PFSK-1 (cell line): Measurements from ENCODE around the gene ATAD3C.

Experiments
- POLR2AphosphoS5 ChIP-seq: IDR thresholded peaks from 2 replicates; pipeline ENCODE4 v1.6.1; 2012; ENCODE audit warnings: low read depth, mild to moderate bottlenecking, control low read depth, low read length, moderate library complexity
- TAF1 ChIP-seq: IDR thresholded peaks from 2 replicates; pipeline ENCODE4 v1.6.1; 2012; ENCODE audit warnings: low read length, control low read depth, borderline replicate concordance; ENCODE audit not compliant: insufficient read depth

GRCh38 chr1:1436630-1437032 is 12.9 kb upstream of the ATAD3C start:
- TF ChIP-seq TAF1 (no peak), POLR2AphosphoS5 (no peak)
